Measurements from ENCODE around the gene KLHL24.
A peak's percentile ranks its signal among the peaks of the same experiment; 100 is the strongest.
"Not testable (repeated sequence)": the region's sequence is repeated elsewhere in the genome, so short reads cannot be mapped to it uniquely, and the experiment has no call there.

Gene KLHL24

GRCh38 chr3:183635431-183636220 is at the start of gene KLHL24:
Gene KLHL24 (plus strand): TSS chr3:183635623. CDS start chr3:183650357, 14,734 bp downstream.
- DNase-seq, result peak; percentile 93

- DNase-seq, result no peak
Observed at GRCh38 chr3:183586477-183586876, 48.9 kb upstream of the KLHL24 start.

GRCh38 chr3:183587336-183587735 is 48.1 kb upstream of the KLHL24 start:
- DNase-seq, result no peak

- no peak for DNase-seq
Observed at GRCh38 chr3:183590442-183590841, 45.0 kb upstream of the KLHL24 start.

- no peak for DNase-seq
Observed at GRCh38 chr3:183591881-183592521, 43.4 kb upstream of the KLHL24 start.

- DNase-seq, result no peak
Observed at GRCh38 chr3:183592821-183593220, 42.6 kb upstream of the KLHL24 start.

GRCh38 chr3:183594636-183595035 is 40.8 kb upstream of the KLHL24 start:
- DNase-seq, result no peak

- no peak for DNase-seq
Observed at GRCh38 chr3:183597959-183598358, 37.5 kb upstream of the KLHL24 start.

GRCh38 chr3:183611326-183611725 is 24.1 kb upstream of the KLHL24 start:
- not testable (repeated sequence) for DNase-seq

- no peak for DNase-seq
Observed at GRCh38 chr3:183613366-183614285, 21.8 kb upstream of the KLHL24 start.

GRCh38 chr3:183618542-183618941 is 16.9 kb upstream of the KLHL24 start:
- DNase-seq, result no peak

GRCh38 chr3:183619010-183619409 is 16.4 kb upstream of the KLHL24 start:
- no peak for DNase-seq

- DNase-seq, result no peak
Observed at GRCh38 chr3:183619624-183620251, 15.7 kb upstream of the KLHL24 start.

- no peak for DNase-seq
Observed at GRCh38 chr3:183620252-183620628, 15.2 kb upstream of the KLHL24 start.

GRCh38 chr3:183622473-183622872 is 12.9 kb upstream of the KLHL24 start:
- DNase-seq, result not testable (repeated sequence)

- no peak for DNase-seq
Observed at GRCh38 chr3:183626877-183627594, 8.4 kb upstream of the KLHL24 start.

GRCh38 chr3:183629546-183630301 is 5.7 kb upstream of the KLHL24 start:
- no peak for DNase-seq

GRCh38 chr3:183631715-183632114 is 3.7 kb upstream of the KLHL24 start:
- DNase-seq, result no peak

GRCh38 chr3:183632725-183633124 is 2.7 kb upstream of the KLHL24 start:
- not testable (repeated sequence) for DNase-seq

- DNase-seq, result no peak
Observed at GRCh38 chr3:183634707-183635106, 716 bp upstream of the KLHL24 start.

- no peak for DNase-seq
Observed at GRCh38 chr3:183635107-183635430, 354 bp upstream of the KLHL24 start.

Data from activated CD8-positive, alpha-beta memory T cell treated with anti-CD3 and anti-CD28 coated beads, Interleukin-2, amount 50 U/mL, for 48 hours (primary cell).